T-helper 1 cell treated with Interleukin-12 subunit alpha and Interleukin-12 subunit beta and Interleukin-4 antibody, amounts not matched to agents 30 μg/mL and 1 μg/mL, for 36 hours (primary cell): Measurements from ENCODE around the gene RASSF1.

Experiments used
- H3K27ac Mint-ChIP-seq: one replicate; pipeline ENCODE4 v1.8.0; 2021; ENCODE audit warnings: mild to moderate bottlenecking, mixed read lengths
- H3K27me3 Mint-ChIP-seq: one replicate; pipeline ENCODE4 v1.8.0; 2021; ENCODE audit warnings: low read depth, mixed read lengths
- H3K36me3 Mint-ChIP-seq: one replicate; pipeline ENCODE4 v1.8.0; 2021; ENCODE audit warnings: low read depth, mixed read lengths
- H3K4me1 Mint-ChIP-seq: one replicate; pipeline ENCODE4 v1.8.0; 2021; ENCODE audit warnings: low read depth, mixed read lengths
- H3K4me3 Mint-ChIP-seq: one replicate; pipeline ENCODE4 v1.8.0; 2021; ENCODE audit warnings: mild to moderate bottlenecking, moderate library complexity, mixed read lengths
- H3K9me3 Mint-ChIP-seq: one replicate; pipeline ENCODE4 v1.8.0; 2021; ENCODE audit warnings: mixed read lengths

RASSF1 gene

GRCh38 chr3:50342813-50343633 is 2.4 kb upstream of the RASSF1 start:
- Mint-ChIP-seq H3K4me3 (no peak overlapping the region), H3K27ac (peak overlapping the region; percentile 41), H3K9me3 (no peaks in the 10 kb centered on the region), H3K36me3 (peaks cover 23% of the 10 kb centered on the region), H3K4me1 (peaks cover 35% of the 10 kb centered on the region), H3K27me3 (no peaks in the 10 kb centered on the region)

GRCh38 chr3:50341996-50342650 is 1.5 kb upstream of the RASSF1 start:
- Mint-ChIP-seq H3K36me3 (peaks cover 18% of the 10 kb centered on the region), H3K4me3 (no peak overlapping the region), H3K27me3 (no peaks in the 10 kb centered on the region), H3K9me3 (no peaks in the 10 kb centered on the region), H3K27ac (peak overlapping the region; percentile 62), H3K4me1 (peaks cover 30% of the 10 kb centered on the region)

GRCh38 chr3:50341537-50341936 is 901 bp upstream of the RASSF1 start:
- H3K4me3 Mint-ChIP-seq, result peak overlapping the region; percentile 78
- no peaks in the 10 kb centered on the region for H3K9me3 Mint-ChIP-seq
- H3K36me3 Mint-ChIP-seq, result peaks cover 19% of the 10 kb centered on the region
- no peaks in the 10 kb centered on the region for H3K27me3 Mint-ChIP-seq
- H3K4me1 Mint-ChIP-seq, result peaks cover 31% of the 10 kb centered on the region
- peak overlapping the region; percentile 88 for H3K27ac Mint-ChIP-seq

- H3K4me3 Mint-ChIP-seq, result peak overlapping the region; percentile 95
- no peaks in the 10 kb centered on the region for H3K9me3 Mint-ChIP-seq
- peak overlapping the region; percentile 94 for H3K27ac Mint-ChIP-seq
- H3K4me1 Mint-ChIP-seq, result peaks cover 36% of the 10 kb centered on the region
- H3K36me3 Mint-ChIP-seq, result peaks cover 31% of the 10 kb centered on the region
- no peaks in the 10 kb centered on the region for H3K27me3 Mint-ChIP-seq
Observed at GRCh38 chr3:50340147-50340447, 539 bp downstream of the RASSF1 start.

GRCh38 chr3:50339485-50340146 is 1.0 kb downstream of the RASSF1 start:
- peak overlapping the region; percentile 95 for H3K4me3 Mint-ChIP-seq
- H3K27me3 Mint-ChIP-seq, result no peaks in the 10 kb centered on the region
- H3K9me3 Mint-ChIP-seq, result no peaks in the 10 kb centered on the region
- peaks cover 31% of the 10 kb centered on the region for H3K36me3 Mint-ChIP-seq
- H3K27ac Mint-ChIP-seq, result peak overlapping the region; percentile 94
- H3K4me1 Mint-ChIP-seq, result peaks cover 36% of the 10 kb centered on the region

- Mint-ChIP-seq H3K4me1 (peaks cover 41% of the 10 kb centered on the region), H3K9me3 (no peaks in the 10 kb centered on the region), H3K27me3 (no peaks in the 10 kb centered on the region), H3K27ac (peak overlapping the region; percentile 94), H3K4me3 (peak overlapping the region; percentile 95), H3K36me3 (peaks cover 31% of the 10 kb centered on the region)
Observed at GRCh38 chr3:50338965-50339364, 1.7 kb downstream of the RASSF1 start.

- peak overlapping the region; percentile 95 for H3K4me3 Mint-ChIP-seq
- H3K9me3 Mint-ChIP-seq, result no peaks in the 10 kb centered on the region
- H3K27ac Mint-ChIP-seq, result peak overlapping the region; percentile 94
- peaks cover 46% of the 10 kb centered on the region for H3K4me1 Mint-ChIP-seq
- H3K27me3 Mint-ChIP-seq, result no peaks in the 10 kb centered on the region
- H3K36me3 Mint-ChIP-seq, result peaks cover 31% of the 10 kb centered on the region
Observed at GRCh38 chr3:50337175-50337861, 3.3 kb downstream of the RASSF1 start.

GRCh38 chr3:50336452-50337174 is 4.0 kb downstream of the RASSF1 start:
- peaks cover 47% of the 10 kb centered on the region for H3K4me1 Mint-ChIP-seq
- H3K27ac Mint-ChIP-seq, result peak overlapping the region; percentile 94
- peaks cover 35% of the 10 kb centered on the region for H3K36me3 Mint-ChIP-seq
- H3K4me3 Mint-ChIP-seq, result peak overlapping the region; percentile 95
- no peaks in the 10 kb centered on the region for H3K9me3 Mint-ChIP-seq
- H3K27me3 Mint-ChIP-seq, result no peaks in the 10 kb centered on the region

- Mint-ChIP-seq H3K27me3 (no peaks in the 10 kb centered on the region), H3K9me3 (no peaks in the 10 kb centered on the region), H3K27ac (peak overlapping the region; percentile 22), H3K4me3 (peak overlapping the region; percentile 49), H3K36me3 (peaks cover 39% of the 10 kb centered on the region), H3K4me1 (peaks cover 36% of the 10 kb centered on the region)
Observed at GRCh38 chr3:50334339-50335075, 6.1 kb downstream of the RASSF1 start.

GRCh38 chr3:50333744-50334328 is 6.8 kb downstream of the RASSF1 start:
- Mint-ChIP-seq H3K27me3 (no peaks in the 10 kb centered on the region), H3K36me3 (peaks cover 35% of the 10 kb centered on the region), H3K4me3 (peak overlapping the region; percentile 49), H3K4me1 (peaks cover 32% of the 10 kb centered on the region), H3K9me3 (no peaks in the 10 kb centered on the region), H3K27ac (peak overlapping the region; percentile 82)

GRCh38 chr3:50331364-50331907 is 9.2 kb downstream of the RASSF1 start:
- H3K27me3 Mint-ChIP-seq, result no peaks in the 10 kb centered on the region
- H3K27ac Mint-ChIP-seq, result no peak overlapping the region
- peaks cover 32% of the 10 kb centered on the region for H3K36me3 Mint-ChIP-seq
- peaks cover 36% of the 10 kb centered on the region for H3K4me1 Mint-ChIP-seq
- no peak overlapping the region for H3K4me3 Mint-ChIP-seq
- H3K9me3 Mint-ChIP-seq, result no peaks in the 10 kb centered on the region

- H3K4me3 Mint-ChIP-seq, result no peak overlapping the region
- H3K27me3 Mint-ChIP-seq, result no peaks in the 10 kb centered on the region
- H3K9me3 Mint-ChIP-seq, result no peaks in the 10 kb centered on the region
- peaks cover 22% of the 10 kb centered on the region for H3K36me3 Mint-ChIP-seq
- peaks cover 29% of the 10 kb centered on the region for H3K4me1 Mint-ChIP-seq
- H3K27ac Mint-ChIP-seq, result no peak overlapping the region
Observed at GRCh38 chr3:50330330-50330729, 10.3 kb downstream of the RASSF1 start.
